Measurements from ENCODE around the gene PODN.

The PODN gene

DNA sequence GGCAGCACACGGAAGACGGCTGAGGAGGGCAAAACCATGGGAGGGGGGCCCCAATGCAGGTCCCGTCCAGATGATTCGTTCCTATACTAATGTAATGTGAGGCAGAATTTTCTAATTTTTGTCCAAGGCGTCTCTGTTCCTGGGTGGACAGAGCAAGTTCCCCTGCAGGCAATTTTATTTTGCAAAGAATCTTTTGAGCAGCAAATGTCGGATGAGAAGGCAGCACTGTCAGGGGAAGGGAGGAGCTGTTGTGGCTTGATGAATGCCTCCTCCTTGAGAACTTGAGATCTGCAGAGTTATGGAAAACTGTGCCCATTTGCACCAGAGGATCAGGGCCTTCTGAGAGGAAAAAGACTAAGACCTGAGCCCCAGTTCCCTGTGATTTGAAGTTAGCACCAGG is 63.1 kb downstream of the PODN start:
- H3K27ac ChIP-seq: peak overlapping the region; percentile 66 to 69
- DNase-seq: no peak
- no peaks in the 10 kb centered on the region for H3K27me3 ChIP-seq
- H3K9me3 ChIP-seq: no peaks in the 10 kb centered on the region
- H3K36me3 ChIP-seq: no peaks in the 10 kb centered on the region
- TF ChIP-seq, protein P1, sequence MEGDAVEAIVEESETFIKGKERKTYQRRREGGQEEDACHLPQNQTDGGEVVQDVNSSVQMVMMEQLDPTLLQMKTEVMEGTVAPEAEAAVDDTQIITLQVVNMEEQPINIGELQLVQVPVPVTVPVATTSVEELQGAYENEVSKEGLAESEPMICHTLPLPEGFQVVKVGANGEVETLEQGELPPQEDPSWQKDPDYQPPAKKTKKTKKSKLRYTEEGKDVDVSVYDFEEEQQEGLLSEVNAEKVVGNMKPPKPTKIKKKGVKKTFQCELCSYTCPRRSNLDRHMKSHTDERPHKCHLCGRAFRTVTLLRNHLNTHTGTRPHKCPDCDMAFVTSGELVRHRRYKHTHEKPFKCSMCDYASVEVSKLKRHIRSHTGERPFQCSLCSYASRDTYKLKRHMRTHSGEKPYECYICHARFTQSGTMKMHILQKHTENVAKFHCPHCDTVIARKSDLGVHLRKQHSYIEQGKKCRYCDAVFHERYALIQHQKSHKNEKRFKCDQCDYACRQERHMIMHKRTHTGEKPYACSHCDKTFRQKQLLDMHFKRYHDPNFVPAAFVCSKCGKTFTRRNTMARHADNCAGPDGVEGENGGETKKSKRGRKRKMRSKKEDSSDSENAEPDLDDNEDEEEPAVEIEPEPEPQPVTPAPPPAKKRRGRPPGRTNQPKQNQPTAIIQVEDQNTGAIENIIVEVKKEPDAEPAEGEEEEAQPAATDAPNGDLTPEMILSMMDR (IDR thresholded peaks at IDR 0.05): no peak
- intact Hi-C loops (cut with DNase I; ENCODE audit: low total_unique reads): no loop called here
- H3K4me3 ChIP-seq: no peak overlapping the region
- peaks cover 0 to 59% (median 34%) of the 10 kb centered on the region in 4 donors for H3K4me1 ChIP-seq

DNA sequence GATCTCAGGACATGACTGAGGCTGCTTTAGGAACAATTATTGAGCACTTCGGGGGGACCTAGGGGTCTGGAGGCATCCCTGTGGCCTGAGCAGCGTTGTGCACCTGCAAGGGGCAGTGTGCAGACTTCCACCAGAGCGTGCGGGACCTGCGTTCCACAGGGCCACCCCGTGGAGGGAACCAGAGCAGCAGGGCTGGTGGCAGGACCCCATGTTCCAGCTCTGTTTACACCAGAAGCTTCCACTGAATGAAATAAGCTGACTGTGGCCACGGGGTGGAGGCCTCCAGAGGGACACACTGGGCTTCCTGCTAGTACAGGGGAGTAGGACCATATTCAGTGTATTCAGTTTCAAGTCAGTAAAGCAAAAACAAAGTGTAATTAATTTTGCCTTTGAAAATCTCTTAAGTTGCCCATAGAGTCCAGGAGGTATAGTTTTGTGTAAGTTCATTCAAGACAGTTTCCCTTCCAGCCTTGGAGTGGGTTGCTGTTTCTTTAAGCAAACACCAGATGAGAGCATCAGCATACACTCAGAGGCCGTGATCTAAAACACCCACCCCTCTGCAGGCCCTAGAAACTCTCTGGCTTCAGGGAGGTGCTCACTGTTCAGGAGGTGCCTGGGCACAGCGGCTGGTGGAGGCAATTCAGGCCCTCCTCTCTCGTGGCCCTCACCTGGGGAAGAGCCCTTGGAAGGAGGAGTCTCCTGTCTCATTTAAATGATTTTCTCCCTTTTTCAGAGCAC is 63.8 kb downstream of the PODN start:
- TF ChIP-seq, protein P1 (IDR thresholded peaks at IDR 0.05): no peak
- intact Hi-C loops (cut with DNase I; ENCODE audit: low total_unique reads): no loop called here
- H3K4me3 ChIP-seq: no peak overlapping the region
- no peaks in the 10 kb centered on the region for H3K36me3 ChIP-seq
- no peaks in the 10 kb centered on the region for H3K27me3 ChIP-seq
- DNase-seq: peak in 1 of 2 donors; percentile 57
- H3K9me3 ChIP-seq: no peaks in the 10 kb centered on the region
- peak overlapping the region; percentile 1 to 66 for H3K27ac ChIP-seq
- peaks cover 0 to 56% (median 34%) of the 10 kb centered on the region in 4 donors for H3K4me1 ChIP-seq

DNA sequence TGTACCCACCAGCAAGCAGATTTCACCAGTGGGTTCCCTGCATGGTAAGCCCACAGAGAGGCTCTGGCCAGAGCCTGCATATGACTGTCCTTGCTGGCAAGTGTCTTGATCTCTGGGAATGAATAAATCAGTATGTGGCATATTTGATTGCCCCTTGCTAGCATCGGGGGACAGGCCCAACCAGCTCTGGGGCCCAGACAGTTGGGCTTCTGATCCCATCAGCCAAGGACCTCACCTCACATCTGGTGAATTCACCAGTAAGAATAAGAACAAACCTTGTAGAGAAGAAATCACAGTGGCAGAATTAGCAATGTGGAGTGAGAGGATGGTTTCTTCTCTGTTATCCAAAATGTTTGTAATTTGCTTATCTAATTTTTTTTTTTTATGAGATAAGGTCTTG is 64.5 kb downstream of the PODN start:
- intact Hi-C loops (cut with DNase I; ENCODE audit: low total_unique reads): no loop called here

DNA sequence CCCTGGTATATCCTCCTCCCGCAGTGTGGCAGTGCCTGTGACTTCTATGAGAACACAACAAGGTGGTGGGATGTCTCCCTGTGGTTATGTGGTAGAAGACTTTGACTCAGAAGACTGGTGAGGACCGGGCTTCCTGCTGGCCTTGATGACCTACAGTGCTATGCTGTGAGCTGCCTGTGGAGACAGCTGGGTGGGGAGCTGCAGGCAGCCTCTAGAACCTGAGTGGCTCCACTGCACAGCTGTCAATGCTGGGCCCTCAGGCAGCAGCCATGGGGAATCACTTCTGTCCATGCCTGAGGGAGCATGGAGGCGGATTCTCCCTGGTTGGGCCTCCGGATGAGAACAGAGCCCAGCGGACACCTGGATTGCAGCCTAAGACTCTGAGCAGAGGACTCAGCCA is 65.5 kb downstream of the PODN start:
- DNase-seq: peak in 1 of 2 donors; percentile 42
- Histone ChIP-seq H3K36me3 (no peaks in the 10 kb centered on the region), H3K9me3 (no peaks in the 10 kb centered on the region), H3K27me3 (no peaks in the 10 kb centered on the region), H3K4me3 (no peak overlapping the region), H3K27ac (no peak overlapping the region), H3K4me1 (peaks cover 0 to 38% (median 19%) of the 10 kb centered on the region in 4 donors)
- TF ChIP-seq, protein P1 (IDR thresholded peaks at IDR 0.05): no peak
- intact Hi-C loops (cut with DNase I; ENCODE audit: low total_unique reads): no loop called here

More for the DNA sequence above, 64.5 kb downstream of the PODN start:
- no peaks in the 10 kb centered on the region for H3K27me3 ChIP-seq
- TF ChIP-seq, protein P1 (IDR thresholded peaks at IDR 0.05): no peak
- peak in 1 of 2 donors; percentile 3 for DNase-seq
- no peak overlapping the region for H3K4me3 ChIP-seq
- no peaks in the 10 kb centered on the region for H3K9me3 ChIP-seq
- no peak overlapping the region for H3K27ac ChIP-seq
- no peaks in the 10 kb centered on the region for H3K36me3 ChIP-seq
- peaks cover 0 to 49% (median 30%) of the 10 kb centered on the region in 4 donors for H3K4me1 ChIP-seq

DNA sequence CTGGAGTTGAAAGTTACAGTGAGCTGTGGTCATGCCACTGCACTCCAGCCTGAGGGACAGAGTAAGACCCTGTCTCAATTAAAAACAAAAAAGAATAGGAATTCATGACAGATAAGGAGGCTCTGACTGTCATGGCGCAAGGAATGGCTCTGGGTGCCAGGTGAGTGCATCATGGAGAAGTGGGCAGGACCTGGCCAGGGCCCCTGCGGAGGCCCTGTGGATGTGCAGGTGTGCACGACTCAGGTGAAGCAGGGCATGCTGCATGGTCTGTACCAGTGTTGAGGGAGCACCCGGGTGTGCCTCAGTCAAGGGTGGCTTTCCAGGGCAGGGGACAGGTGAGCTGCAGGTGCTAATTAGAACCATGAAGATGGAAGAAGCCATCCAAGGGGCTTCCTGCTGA is 66.4 kb downstream of the PODN start:
- TF ChIP-seq, protein P1 (IDR thresholded peaks at IDR 0.05): no peak
- peak; percentile 4 to 41 for DNase-seq
- Histone ChIP-seq H3K4me1 (peaks cover 0 to 30% (median 11%) of the 10 kb centered on the region in 4 donors), H3K27ac (no peak overlapping the region), H3K36me3 (no peaks in the 10 kb centered on the region), H3K27me3 (no peaks in the 10 kb centered on the region), H3K4me3 (no peak overlapping the region), H3K9me3 (no peaks in the 10 kb centered on the region)
- intact Hi-C loops (cut with DNase I; ENCODE audit: low total_unique reads): no loop called here
